Measurements from ENCODE around the gene MGLL.

GRCh38 chr3:127690823-127691452, 131.4 kb downstream of the MGLL start:
- TF ChIP-seq CTCF (conservative IDR thresholded peaks at IDR 0.05 in 1 of 2, IDR thresholded peaks at IDR 0.05 in 1 of 2; ENCODE audit: extremely low read depth in 1 of 2, insufficient read depth in 1 of 2, low read depth in 1 of 2, low read length in 2 of 2) (peak; percentile 76 to 91), EZH2 (IDR thresholded peaks at IDR 0.05; ENCODE audit: borderline replicate concordance, low read length) (no peak)
